Naive B cell (primary cell): ENCODE data around the gene GSTK1. TPM values are rescaled to one million over a fixed set of nuclear protein-coding genes. Genes with fewer than 3 reads are reported as not detected.
A peak's percentile ranks its signal among the peaks of the same experiment; 100 is the strongest.

Experiments used
- ATAC-seq, 2 donors: fragments of 150-1000 bp; cut with Tn5 transposase; 2 replicates each; pipeline ENCODE4 v1.10.0; 2021; ENCODE audit warnings: low read depth in 2 of 2, mild to moderate bottlenecking in 2 of 2, moderate library complexity in 2 of 2
- DNase-seq: peaks from one replicate; pipeline ENCODE4 v3.0.0; 2022
- H3K27ac Mint-ChIP-seq, 6 donors: one replicate each; pipeline ENCODE4 v1.8.0; 2020 to 2022; ENCODE audit warnings: mild to moderate bottlenecking in 6 of 6, mixed read lengths in 6 of 6, moderate library complexity in 5 of 6, inconsistent platforms in 2 of 6
- H3K27me3 Mint-ChIP-seq, 3 donors: one replicate each; pipeline ENCODE4 v1.8.0; 2021 to 2022; ENCODE audit warnings: mixed read lengths in 3 of 3, mild to moderate bottlenecking in 1 of 3
- H3K36me3 Mint-ChIP-seq, 2 donors: one replicate each; pipeline ENCODE4 v1.8.0; 2020 to 2022; ENCODE audit warnings: mixed read lengths in 2 of 2, inconsistent platforms in 1 of 2, mild to moderate bottlenecking in 1 of 2
- H3K4me1 Mint-ChIP-seq, 3 donors: one replicate each; pipeline ENCODE4 v1.8.0; 2020 to 2022; ENCODE audit warnings: mixed read lengths in 3 of 3, inconsistent platforms in 1 of 3, mild to moderate bottlenecking in 1 of 3, moderate library complexity in 1 of 3
- H3K4me3 Mint-ChIP-seq, 8 donors: one replicate each; pipeline ENCODE4 v1.8.0; 2020 to 2022; ENCODE audit warnings: mild to moderate bottlenecking in 8 of 8, mixed read lengths in 8 of 8, moderate library complexity in 8 of 8, inconsistent platforms in 2 of 8
- H3K9me3 Mint-ChIP-seq, 7 donors: one replicate each; pipeline ENCODE4 v1.8.0; 2020 to 2022; ENCODE audit warnings: mixed read lengths in 7 of 7, mild to moderate bottlenecking in 5 of 7, inconsistent platforms in 2 of 7, moderate library complexity in 1 of 7
- polyA plus RNA-seq, 6 donors: library from polyadenylated mRNA; unstranded; fragments of 300-500 nt; fragmentation: Illumina TruSeq; gene quantifications; one replicate each; pipeline ENCODE4 v1.2.3, GENCODE V29; 2021; ENCODE audit warnings: low read depth in 6 of 6

GSTK1 gene
- polyA plus RNA-seq, 6 donors from 2014 or later, result 180 to 225 (median 204) TPM

DNA sequence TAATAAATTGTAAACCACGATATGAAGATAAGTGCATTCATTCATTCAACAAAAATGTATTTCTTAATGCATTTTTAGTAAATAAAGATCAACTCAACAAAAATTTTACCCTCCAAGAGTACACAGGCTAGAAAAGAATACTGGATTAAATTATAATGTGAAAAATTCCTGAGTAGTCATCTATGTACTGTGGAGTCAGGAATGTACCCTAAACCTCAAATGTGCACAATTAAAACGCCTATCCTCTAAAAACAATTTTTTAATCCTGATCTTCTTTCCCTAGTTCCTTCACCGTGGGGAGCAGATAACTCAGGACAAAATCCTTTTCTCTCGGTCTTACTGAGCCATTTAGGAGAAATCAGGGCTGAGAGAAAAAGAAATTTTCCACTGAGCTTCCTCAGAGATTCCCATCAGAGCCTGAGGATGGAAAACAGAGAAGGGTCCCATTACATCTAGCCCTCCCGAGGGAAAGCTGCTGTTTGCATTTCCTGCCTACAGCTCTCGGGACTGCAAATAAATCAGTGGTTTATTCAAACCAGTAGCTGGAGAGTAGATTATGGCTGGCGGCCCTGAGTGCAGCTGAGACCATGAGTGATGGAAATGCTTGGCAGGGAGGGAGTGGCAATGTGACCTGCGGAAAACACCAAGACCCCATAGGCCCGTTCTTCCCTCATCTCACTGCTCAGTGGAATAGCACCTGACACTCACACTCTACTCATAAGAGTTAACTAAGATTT lies 34.0 kb upstream of the GSTK1 start:
- H3K27me3 Mint-ChIP-seq, result no peaks in the 10 kb centered on the region
- H3K27ac Mint-ChIP-seq, result no peak overlapping the region
- DNase-seq, result no peak
- no peaks in the 10 kb centered on the region for H3K36me3 Mint-ChIP-seq
- H3K4me3 Mint-ChIP-seq, result no peak overlapping the region
- no peak for ATAC-seq
- no peaks in the 10 kb centered on the region for H3K4me1 Mint-ChIP-seq
- peaks cover 0 to 4% (median 0%) of the 10 kb centered on the region in 7 donors for H3K9me3 Mint-ChIP-seq

DNA sequence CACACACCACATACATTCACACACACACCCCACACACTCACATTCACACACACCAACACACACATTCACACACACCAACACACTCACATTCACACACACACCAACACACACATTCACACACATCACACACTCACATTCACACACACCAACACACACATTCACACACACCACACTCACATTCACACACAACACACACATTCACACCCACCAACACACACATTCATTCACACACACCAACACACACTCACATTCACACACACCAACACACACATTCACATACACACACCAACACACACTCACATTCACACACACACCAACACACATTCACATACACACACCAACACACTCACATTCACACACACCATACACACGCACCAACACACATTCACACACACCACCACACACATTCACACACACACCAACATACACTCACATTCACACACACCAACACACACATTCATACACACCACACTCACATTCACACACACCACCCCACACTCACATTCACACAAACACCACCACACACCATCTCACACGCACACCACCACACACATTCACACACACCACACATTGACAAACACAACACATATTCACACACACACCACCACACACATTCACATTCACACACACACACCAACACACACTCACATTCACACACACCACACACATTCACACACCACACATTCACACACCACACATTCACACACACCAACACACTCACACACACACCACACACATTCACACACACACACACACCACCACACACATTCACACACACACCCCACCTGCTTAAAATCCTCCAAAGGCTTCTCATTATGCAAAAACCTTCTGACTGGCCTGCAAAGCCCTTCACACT lies 32.4 kb upstream of the GSTK1 start:
- H3K27me3 Mint-ChIP-seq, result peaks cover 0 to 8% (median 7%) of the 10 kb centered on the region in 3 donors
- ATAC-seq (no peak), DNase-seq (no peak)
- H3K9me3 Mint-ChIP-seq, result peaks cover 0 to 8% (median 5%) of the 10 kb centered on the region in 7 donors
- peaks cover 0 to 7% of the 10 kb centered on the region in 2 donors for H3K36me3 Mint-ChIP-seq
- no peak overlapping the region for H3K27ac Mint-ChIP-seq
- no peaks in the 10 kb centered on the region for H3K4me1 Mint-ChIP-seq
- no peak overlapping the region for H3K4me3 Mint-ChIP-seq

DNA sequence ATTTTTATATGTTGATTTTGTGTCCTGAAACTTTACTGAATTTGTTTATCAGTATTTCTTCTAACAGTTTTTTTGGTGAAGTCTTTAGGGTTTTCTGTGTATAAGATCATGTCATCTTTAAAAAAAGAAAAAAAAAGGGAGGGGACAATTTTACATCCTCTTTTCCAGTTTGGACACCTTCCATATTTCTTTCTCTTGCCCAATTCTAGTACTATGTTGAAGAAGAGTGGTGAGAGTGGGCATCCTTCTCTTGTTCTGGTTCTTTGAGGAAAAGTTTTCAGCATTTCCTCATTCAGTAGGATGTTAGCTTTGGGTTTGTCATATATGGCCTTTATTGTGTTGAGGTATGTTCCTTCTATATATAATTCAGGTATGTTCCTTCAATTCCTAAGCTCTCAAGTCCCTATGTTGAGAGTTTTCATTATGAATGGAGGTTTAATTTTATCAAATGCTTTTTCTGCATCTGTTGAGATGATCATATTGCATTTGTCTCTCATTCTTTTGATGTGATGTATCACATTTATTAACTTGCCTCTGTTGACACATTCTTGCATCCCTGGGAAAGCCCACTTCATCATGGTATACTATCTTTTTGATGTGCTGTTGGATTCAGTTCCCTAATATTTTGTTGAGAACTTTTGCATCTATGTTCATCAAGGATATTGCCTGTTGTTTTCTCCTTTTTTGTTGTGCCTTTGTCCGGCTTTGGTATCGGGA lies 29.3 kb upstream of the GSTK1 start:
- peaks cover 12 to 23% of the 10 kb centered on the region in 2 donors for H3K36me3 Mint-ChIP-seq
- peaks cover 12 to 29% (median 21%) of the 10 kb centered on the region in 7 donors for H3K9me3 Mint-ChIP-seq
- H3K4me1 Mint-ChIP-seq, result no peaks in the 10 kb centered on the region
- peaks cover 3 to 25% (median 19%) of the 10 kb centered on the region in 3 donors for H3K27me3 Mint-ChIP-seq
- H3K4me3 Mint-ChIP-seq, result no peak overlapping the region
- no peak overlapping the region for H3K27ac Mint-ChIP-seq
- no peak for ATAC-seq
- DNase-seq, result no peak

DNA sequence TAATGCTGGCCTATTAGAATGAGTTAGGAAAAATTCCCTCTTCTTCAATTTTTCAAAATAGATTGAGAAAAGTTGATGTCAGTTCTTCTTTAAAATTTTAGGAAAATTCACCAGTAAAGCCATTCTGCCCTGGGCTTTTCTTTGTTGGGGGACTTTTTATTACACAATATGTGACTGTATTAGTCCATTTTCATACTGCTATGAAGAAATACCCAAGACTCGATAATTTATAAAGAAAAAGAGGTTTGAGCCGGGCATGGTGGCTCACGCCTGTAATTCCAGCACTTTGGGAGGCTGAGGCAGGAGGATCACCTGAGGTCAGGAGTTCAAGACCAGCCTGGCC lies 28.7 kb upstream of the GSTK1 start:
- peaks cover 12 to 23% of the 10 kb centered on the region in 2 donors for H3K36me3 Mint-ChIP-seq
- DNase-seq, result no peak
- no peak overlapping the region for H3K4me3 Mint-ChIP-seq
- peaks cover 5 to 25% (median 19%) of the 10 kb centered on the region in 3 donors for H3K27me3 Mint-ChIP-seq
- H3K9me3 Mint-ChIP-seq, result peaks cover 12 to 29% (median 21%) of the 10 kb centered on the region in 7 donors
- ATAC-seq, result no peak
- no peaks in the 10 kb centered on the region for H3K4me1 Mint-ChIP-seq
- peak overlapping the region in 1 of 6 donors; percentile 29 for H3K27ac Mint-ChIP-seq

GRCh38 chr7:143235561-143235960 lies 27.7 kb upstream of the GSTK1 start:
- H3K27ac Mint-ChIP-seq, result no peak overlapping the region
- peaks cover 5 to 25% (median 19%) of the 10 kb centered on the region in 3 donors for H3K27me3 Mint-ChIP-seq
- peaks cover 12 to 29% (median 21%) of the 10 kb centered on the region in 7 donors for H3K9me3 Mint-ChIP-seq
- H3K4me1 Mint-ChIP-seq, result peaks cover 0 to under 1% (median 0%) of the 10 kb centered on the region in 3 donors
- no peak overlapping the region for H3K4me3 Mint-ChIP-seq
- ATAC-seq (no peak), DNase-seq (no peak)
- peaks cover 12 to 23% of the 10 kb centered on the region in 2 donors for H3K36me3 Mint-ChIP-seq

GRCh38 chr7:143236408-143236990 lies 26.7 kb upstream of the GSTK1 start:
- H3K27me3 Mint-ChIP-seq, result peaks cover 5 to 25% (median 19%) of the 10 kb centered on the region in 3 donors
- H3K9me3 Mint-ChIP-seq, result peaks cover 12 to 29% (median 21%) of the 10 kb centered on the region in 7 donors
- H3K27ac Mint-ChIP-seq, result no peak overlapping the region

GRCh38 chr7:143237366-143237765 lies 25.9 kb upstream of the GSTK1 start:
- ATAC-seq (no peak), DNase-seq (no peak)
- Mint-ChIP-seq H3K4me3 (peak overlapping the region in 1 of 8 donors; percentile 7), H3K9me3 (peaks cover 12 to 29% (median 21%) of the 10 kb centered on the region in 7 donors), H3K36me3 (peaks cover 12 to 23% of the 10 kb centered on the region in 2 donors), H3K27ac (no peak overlapping the region), H3K4me1 (peaks cover 0 to 3% (median 0%) of the 10 kb centered on the region in 3 donors), H3K27me3 (peaks cover 5 to 32% (median 26%) of the 10 kb centered on the region in 3 donors)

More at GRCh38 chr7:143236408-143236990, 26.7 kb upstream of the GSTK1 start:
- peaks cover 12 to 23% of the 10 kb centered on the region in 2 donors for H3K36me3 Mint-ChIP-seq
- H3K4me3 Mint-ChIP-seq, result no peak overlapping the region
- DNase-seq (no peak), ATAC-seq (no peak)
- peaks cover 0 to 3% (median 0%) of the 10 kb centered on the region in 3 donors for H3K4me1 Mint-ChIP-seq

DNA sequence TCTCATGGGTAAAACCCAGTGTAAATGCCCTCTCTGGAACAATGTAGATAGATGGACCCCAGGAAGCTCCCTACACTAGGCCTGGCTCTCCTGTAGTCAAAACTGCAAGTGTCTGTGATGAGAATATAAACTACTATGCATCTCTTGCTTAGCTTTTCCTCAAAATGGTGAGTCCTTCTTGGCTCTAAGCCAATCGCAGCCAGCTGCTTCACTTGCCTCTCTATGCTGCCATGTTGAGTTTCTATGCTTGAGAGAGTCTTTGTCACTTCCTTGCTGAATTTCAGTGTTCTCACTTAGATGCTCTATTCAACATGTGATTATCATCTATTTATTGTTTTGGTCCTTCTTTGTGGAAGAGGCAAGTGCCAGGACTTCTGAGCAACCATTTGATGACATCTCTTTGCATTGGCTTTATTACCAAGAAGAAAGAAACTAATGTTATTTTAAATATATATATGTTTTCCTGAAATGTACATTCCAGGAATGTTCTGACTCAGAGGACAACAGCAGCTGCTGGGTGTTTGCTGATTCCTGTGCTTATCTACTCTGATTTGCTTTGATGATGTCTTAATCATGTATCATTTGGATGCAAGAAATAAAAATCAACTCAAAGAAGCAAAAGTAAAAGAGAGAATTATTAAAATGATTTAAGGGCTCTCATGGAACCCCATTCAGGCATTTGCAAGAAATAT lies 24.8 kb upstream of the GSTK1 start:
- DNase-seq (no peak), ATAC-seq (no peak)
- H3K9me3 Mint-ChIP-seq, result peaks cover 12 to 28% (median 21%) of the 10 kb centered on the region in 7 donors
- no peak overlapping the region for H3K4me3 Mint-ChIP-seq
- no peak overlapping the region for H3K27ac Mint-ChIP-seq
- H3K4me1 Mint-ChIP-seq, result peaks cover 0 to 3% (median 0%) of the 10 kb centered on the region in 3 donors
- peaks cover 12 to 23% of the 10 kb centered on the region in 2 donors for H3K36me3 Mint-ChIP-seq
- peaks cover 5 to 33% (median 26%) of the 10 kb centered on the region in 3 donors for H3K27me3 Mint-ChIP-seq

DNA sequence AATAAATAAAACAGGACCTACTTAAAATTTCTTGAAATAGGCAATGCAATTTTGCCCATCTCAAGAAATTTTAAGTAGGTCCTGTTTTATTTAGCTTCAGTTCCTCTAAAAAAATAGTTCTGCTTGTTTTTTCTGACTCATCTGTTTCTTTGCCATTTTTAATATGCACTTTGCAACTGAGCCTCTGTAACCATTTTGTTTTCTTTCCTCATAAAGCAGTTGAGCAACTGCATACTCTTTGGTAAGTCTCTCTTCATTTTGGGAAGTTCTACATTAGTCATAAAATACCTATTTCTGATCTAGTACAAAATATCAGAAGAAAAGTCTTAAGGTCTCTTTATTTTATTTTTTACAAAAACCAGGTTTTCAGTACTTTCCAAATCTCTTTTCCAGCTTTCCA lies 23.4 kb upstream of the GSTK1 start:
- DNase-seq (no peak), ATAC-seq (no peak)
- Mint-ChIP-seq H3K4me1 (peaks cover 0 to 3% (median 0%) of the 10 kb centered on the region in 3 donors), H3K27me3 (peaks cover 5 to 33% (median 26%) of the 10 kb centered on the region in 3 donors), H3K9me3 (peaks cover 12 to 28% (median 21%) of the 10 kb centered on the region in 7 donors), H3K36me3 (peaks cover 12 to 23% of the 10 kb centered on the region in 2 donors), H3K27ac (no peak overlapping the region), H3K4me3 (no peak overlapping the region)

GRCh38 chr7:143240291-143241168 lies 22.7 kb upstream of the GSTK1 start:
- Mint-ChIP-seq H3K36me3 (peaks cover 12 to 19% of the 10 kb centered on the region in 2 donors), H3K27me3 (peaks cover 5 to 29% (median 21%) of the 10 kb centered on the region in 3 donors), H3K4me3 (peak overlapping the region in 1 of 8 donors; percentile 18), H3K9me3 (peaks cover 12 to 25% (median 20%) of the 10 kb centered on the region in 7 donors), H3K4me1 (peaks cover 0 to 5% (median 4%) of the 10 kb centered on the region in 3 donors), H3K27ac (no peak overlapping the region)
- ATAC-seq, result peak; percentile 89 to 95
- peak; percentile 58 for DNase-seq

DNA sequence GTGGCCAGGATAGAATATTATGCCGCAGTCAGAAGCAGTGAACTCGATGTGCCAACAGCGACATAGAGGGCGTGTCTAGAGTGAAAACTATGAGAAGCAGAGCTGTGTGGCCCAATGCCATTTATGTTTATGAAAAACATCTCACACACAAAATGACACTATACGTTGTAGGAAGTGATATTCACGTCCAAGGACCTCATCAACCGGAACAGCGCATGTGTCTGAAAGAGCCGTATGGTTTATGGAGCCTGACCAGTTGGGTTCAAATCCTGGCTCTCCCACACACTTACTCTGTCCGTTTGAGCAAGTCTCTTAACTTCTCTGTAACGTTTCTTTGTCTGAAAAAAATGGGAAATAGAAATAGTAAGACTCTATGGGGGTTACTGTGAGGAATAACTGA lies 20.9 kb upstream of the GSTK1 start:
- peak overlapping the region in 1 of 6 donors; percentile 3 for H3K27ac Mint-ChIP-seq
- peaks cover 8 to 11% (median 9%) of the 10 kb centered on the region in 3 donors for H3K27me3 Mint-ChIP-seq
- peaks cover under 1 to 1% of the 10 kb centered on the region in 2 donors for H3K36me3 Mint-ChIP-seq
- DNase-seq, result no peak
- H3K4me1 Mint-ChIP-seq, result peaks cover 7 to 14% (median 13%) of the 10 kb centered on the region in 3 donors
- ATAC-seq, result no peak
- H3K9me3 Mint-ChIP-seq, result peaks cover 0 to 7% (median 4%) of the 10 kb centered on the region in 7 donors
- no peak overlapping the region for H3K4me3 Mint-ChIP-seq
